Sigmoid colon (tissue), 7 donors: Measurements from ENCODE around the gene PLEKHN1. TPM values are rescaled to one million over a fixed set of nuclear protein-coding genes. Genes with fewer than 3 reads are reported as not detected.

ENCODE experiments used
- DNase-seq: peaks from one replicate; pipeline ENCODE4 v3.0.0-alpha.2; 2019
- H3K27ac ChIP-seq, 4 donors: fragments of 200-600 bp; sonication (generic); one replicate each; pipeline ENCODE4 v1.5.1; 2016 to 2019; ENCODE audit warnings: mild to moderate bottlenecking in 1 of 4
- H3K27me3 ChIP-seq, 3 donors: fragments of 200-600 bp; sonication (generic); one replicate each; pipeline ENCODE4 v1.5.1; 2019; ENCODE audit warnings: mild to moderate bottlenecking in 1 of 3
- H3K36me3 ChIP-seq, 4 donors: fragments of 200-600 bp; sonication (generic); one replicate each; pipeline ENCODE4 v1.5.1; 2016 to 2019
- H3K4me1 ChIP-seq, 4 donors: fragments of 200-600 bp; sonication (generic); one replicate each; pipeline ENCODE4 v1.5.1; 2017 to 2019
- H3K4me3 ChIP-seq, 4 donors: fragments of 200-600 bp; sonication (generic); one replicate each; pipeline ENCODE4 v1.5.1; 2017 to 2019; ENCODE audit warnings: mild to moderate bottlenecking in 2 of 4, moderate library complexity in 1 of 4
- H3K9me3 ChIP-seq, 4 donors: fragments of 200-600 bp in 3 of 4; sonication (generic) in 3 of 4; one replicate each; pipeline versions ENCODE4 v1.5.1 to v1.6.1; 2013 to 2019
- CTCF ChIP-seq, 4 experiments: fragments of 450-650 bp in 3 of 4; fragments of 200-600 bp in 1 of 4; IDR thresholded peaks; one replicate each; pipeline ENCODE4 v1.5.1; 2016 to 2019; ENCODE audit warnings: antibody characterized with exemption in 4 of 4, mild to moderate bottlenecking in 3 of 4, moderate library complexity in 2 of 4
- EP300 ChIP-seq, 4 donors: sonication (generic); formaldehyde crosslinking; IDR thresholded peaks; one replicate each; pipeline ENCODE4 v1.6.1; 2017; ENCODE audit warnings: antibody characterized with exemption in 4 of 4
- POLR2A ChIP-seq, 2 donors: fragments of 450-650 bp; IDR thresholded peaks; one replicate each; pipeline ENCODE4 v1.6.1; 2016; ENCODE audit warnings: antibody characterized with exemption in 2 of 2, mild to moderate bottlenecking in 2 of 2, moderate library complexity in 2 of 2
- POLR2AphosphoS5 ChIP-seq, 4 donors: sonication (generic); formaldehyde crosslinking; IDR thresholded peaks; one replicate each; pipeline ENCODE4 v1.6.1; 2017; ENCODE audit warnings: antibody characterized with exemption in 4 of 4
- WGBS, 2 donors: extraction: QIAGEN DNeasy Blood & Tissue Kit; methylation state at CpG; one replicate each; pipeline ENCODE4 v1.1.7; 2013; 5-methylcytosine and 5-hydroxymethylcytosine counted together
- intact Hi-C: fragments of 100-400 bp; cut with DNase I; formaldehyde crosslinking; loops from one replicate; pipeline ENCODE4 v1.15.1; 2023
- polyA plus RNA-seq, 3 donors: library from polyadenylated mRNA; stranded (reverse); fragments of 200-250 nt; gene quantifications; one replicate each; pipeline ENCODE4 v1.2.3, GENCODE V29; 2013
- total RNA-seq, 4 donors: library from RNA; depleted of rRNA; stranded (reverse); fragments of >200 nt; gene quantifications; one replicate each; pipeline ENCODE4 v1.1.0, GENCODE V29; 2016
- donor health status: healthy with polysubstance abuse.
- donor health status: Bipolar disorder and iron deficiency.
- donor health status: healthy.

PLEKHN1 gene
- total and polyA plus RNA-seq, 7 donors, result 0.46 to 1.5 TPM; not detected in 5

- intact Hi-C loops, result no loop called here
- Histone ChIP-seq H3K4me1 (peaks cover 0 to 10% (median 9%) of the 10 kb centered on the region in 4 donors), H3K9me3 (no peaks in the 10 kb centered on the region), H3K27ac (no peak overlapping the region), H3K27me3 (peaks cover 16 to 69% (median 45%) of the 10 kb centered on the region in 3 donors), H3K36me3 (no peaks in the 10 kb centered on the region), H3K4me3 (no peak overlapping the region)
- no peak for DNase-seq
- no peak for TF ChIP-seq POLR2A (IDR thresholded peaks at IDR 0.05)
- TF ChIP-seq EP300 (IDR thresholded peaks at IDR 0.05), result no peak
- TF ChIP-seq POLR2AphosphoS5 (IDR thresholded peaks at IDR 0.05), result no peak
- no peak for TF ChIP-seq CTCF (IDR thresholded peaks at IDR 0.05)
- 26 to 74% methylated on average over 25 of the region's 25 CpGs for WGBS, 2 donors
Observed at GRCh38 chr1:932776-933602, 33.3 kb upstream of the PLEKHN1 start.

- TF ChIP-seq CTCF (IDR thresholded peaks at IDR 0.05) (no peak), POLR2A (IDR thresholded peaks at IDR 0.05) (no peak), POLR2AphosphoS5 (IDR thresholded peaks at IDR 0.05) (no peak), EP300 (IDR thresholded peaks at IDR 0.05) (no peak)
- no peaks in the 10 kb centered on the region for H3K9me3 ChIP-seq
- intact Hi-C loops, result no loop called here
- H3K36me3 ChIP-seq, result no peaks in the 10 kb centered on the region
- WGBS, 2 donors, result 9 to 38% methylated on average over 10 of the region's 10 CpGs
- no peak overlapping the region for H3K4me3 ChIP-seq
- DNase-seq, result no peak
- peaks cover 0 to 10% (median 9%) of the 10 kb centered on the region in 4 donors for H3K4me1 ChIP-seq
- H3K27me3 ChIP-seq, result peaks cover 19 to 71% (median 42%) of the 10 kb centered on the region in 3 donors
- no peak overlapping the region for H3K27ac ChIP-seq
Observed at GRCh38 chr1:933603-933940, 32.7 kb upstream of the PLEKHN1 start.

GRCh38 chr1:934991-935750 lies 31.1 kb upstream of the PLEKHN1 start:
- 11 to 23% methylated on average over 37 of the region's 37 CpGs for WGBS, 2 donors
- H3K27ac ChIP-seq, result no peak overlapping the region
- intact Hi-C loops, result no loop called here

GRCh38 chr1:935751-936231 lies 30.5 kb upstream of the PLEKHN1 start:
- H3K4me3 ChIP-seq, result no peak overlapping the region
- H3K9me3 ChIP-seq, result no peaks in the 10 kb centered on the region
- peaks cover 0 to 27% (median 21%) of the 10 kb centered on the region in 4 donors for H3K4me1 ChIP-seq
- no peak overlapping the region for H3K27ac ChIP-seq
- H3K27me3 ChIP-seq, result peaks cover 36 to 86% (median 57%) of the 10 kb centered on the region in 3 donors
- WGBS, 2 donors, result 8 to 24% methylated on average over 30 of the region's 30 CpGs
- no peaks in the 10 kb centered on the region for H3K36me3 ChIP-seq
- intact Hi-C loops, result no loop called here
- no peak for DNase-seq
- TF ChIP-seq POLR2AphosphoS5 (IDR thresholded peaks at IDR 0.05), result no peak
- no peak for TF ChIP-seq EP300 (IDR thresholded peaks at IDR 0.05)
- TF ChIP-seq CTCF (IDR thresholded peaks at IDR 0.05), result no peak
- no peak for TF ChIP-seq POLR2A (IDR thresholded peaks at IDR 0.05)

More at GRCh38 chr1:934991-935750, 31.1 kb upstream of the PLEKHN1 start:
- H3K27me3 ChIP-seq, result peaks cover 29 to 79% (median 50%) of the 10 kb centered on the region in 3 donors
- no peaks in the 10 kb centered on the region for H3K9me3 ChIP-seq
- H3K4me3 ChIP-seq, result no peak overlapping the region
- H3K4me1 ChIP-seq, result peaks cover 0 to 21% (median 15%) of the 10 kb centered on the region in 4 donors
- TF ChIP-seq POLR2AphosphoS5 (IDR thresholded peaks at IDR 0.05), result no peak
- TF ChIP-seq CTCF (IDR thresholded peaks at IDR 0.05), result no peak
- TF ChIP-seq POLR2A (IDR thresholded peaks at IDR 0.05), result no peak
- TF ChIP-seq EP300 (IDR thresholded peaks at IDR 0.05), result no peak
- DNase-seq, result no peak
- H3K36me3 ChIP-seq, result no peaks in the 10 kb centered on the region
